HCT116 (cell line): ENCODE measurements around the gene WDR82. TPM values are rescaled to one million over a fixed set of nuclear protein-coding genes. Genes with fewer than 3 reads are reported as not detected.

Experiments
- ATAC-seq: fragments of 200-7000 bp; cut with Tn5 transposase; 2 replicates; pipeline ENCODE4 v1.9.1; 2020; ENCODE audit warnings: mild to moderate bottlenecking, moderate library complexity
- BruUV-seq: library from RNA; stranded (reverse); fragments of 400-500 nt; replicated peaks from 2 replicates; lab custom pipeline; 2021; lab: Mats Ljungman, UMichigan
- CTCF ChIA-PET: fragments of 300-600 bp; sonication (Branson Sonifier 250); formaldehyde crosslinking; loops from one replicate; lab custom pipeline; 2021; ENCODE audit warnings: antibody characterized with exemption; lab: Charles Lee
- POLR2A ChIA-PET: fragments of 300-600, 350-600 bp; sonication (Branson Sonifier 250); formaldehyde crosslinking; loops from one replicate; lab custom pipeline; 2021; ENCODE audit warnings: antibody characterized with exemption; lab: Charles Lee
- RAD21 ChIA-PET, 2 experiments: fragments of 300-600 bp; sonication (Branson Sonifier 250); formaldehyde crosslinking; loops; one replicate each; lab custom pipeline; 2023; ENCODE audit warnings: low total read pairs in 2 of 2; ENCODE audit not compliant: uncharacterized antibody in 2 of 2, unreplicated experiment in 2 of 2, low non-redundant PET in 1 of 2; lab: Charles Lee
- DNase-seq: peaks from one replicate; pipeline ENCODE4 v3.0.0-alpha.2; 2010; ENCODE audit warnings: low read depth, low spot score
- H2AFZ ChIP-seq: fragments of 200-600 bp; shearing (Covaris generic), sonication (generic); 2 replicates; pipeline ENCODE4 v1.6.1; 2017; ENCODE audit warnings: low read depth, mixed run types, mixed read lengths, antibody characterized with exemption, low read length; ENCODE audit not compliant: poor library complexity, severe bottlenecking
- H3K27ac ChIP-seq: 2 replicates; pipeline ENCODE4 v1.5.1; 2012; ENCODE audit warnings: low read depth, low read length
- H3K27me3 ChIP-seq: fragments of 200-600 bp; sonication (generic); 2 replicates; pipeline ENCODE4 v1.6.1; 2016; ENCODE audit warnings: mixed run types, low read length, mixed read lengths; ENCODE audit not compliant: insufficient read depth
- H3K36me3 ChIP-seq, 2 experiments: fragments of 200-500 bp in 1 of 2; fragments of 200-600 bp in 1 of 2; sonication (Bioruptor generic) in 1 of 2; sonication (generic) in 1 of 2; 2 replicates each; pipeline versions ENCODE4 v1.5.1 to v1.6.1; 2014 to 2016; ENCODE audit warnings: low read length in 2 of 2, inconsistent platforms in 1 of 2, mixed read lengths in 1 of 2, mixed run types in 1 of 2; ENCODE audit not compliant: insufficient read depth in 2 of 2, control insufficient read depth in 1 of 2
- H3K4me1 ChIP-seq, 2 experiments: fragments of 200-600 bp in 1 of 2; sonication (generic) in 1 of 2; 2 replicates each; pipeline versions ENCODE4 v1.5.1 to v1.6.1; 2012 to 2017; ENCODE audit warnings: low read length in 2 of 2, inconsistent platforms in 1 of 2, mild to moderate bottlenecking in 1 of 2, mixed read lengths in 1 of 2, mixed run types in 1 of 2, moderate library complexity in 1 of 2; ENCODE audit not compliant: insufficient read depth in 2 of 2, control insufficient read depth in 1 of 2
- H3K4me2 ChIP-seq: fragments of 200-600 bp; sonication (generic); 2 replicates; pipeline ENCODE4 v1.6.1; 2017; ENCODE audit warnings: mixed run types, low read length, mixed read lengths
- H3K4me3 ChIP-seq, 2 experiments: fragments of 200-600 bp in 1 of 2; sonication (generic) in 1 of 2; replicated peaks in 1 of 2; 2 replicates each; pipeline ENCODE4 v1.5.1; 2011 to 2016; ENCODE audit warnings: low read length in 2 of 2, control low read depth in 1 of 2, low read depth in 1 of 2, mild to moderate bottlenecking in 1 of 2, mixed read lengths in 1 of 2, mixed run types in 1 of 2
- H3K79me2 ChIP-seq: fragments of 200-600 bp; sonication (generic); 2 replicates; pipeline ENCODE4 v1.6.1; 2017; ENCODE audit warnings: mild to moderate bottlenecking, mixed run types, low read length, moderate library complexity, mixed read lengths; ENCODE audit not compliant: insufficient read depth
- H3K9ac ChIP-seq: fragments of 200-600 bp; sonication (generic); 2 replicates; pipeline ENCODE4 v1.6.1; 2016; ENCODE audit warnings: low read length, mixed read lengths
- H3K9me2 ChIP-seq: fragments of 200-600 bp; sonication (generic), shearing (Covaris generic); 2 replicates; pipeline ENCODE4 v1.6.1; 2017; ENCODE audit warnings: mixed run types, mild to moderate bottlenecking, moderate library complexity; ENCODE audit not compliant: insufficient read depth
- H3K9me3 ChIP-seq, 2 experiments: fragments of 200-500 bp in 1 of 2; fragments of 200-600 bp in 1 of 2; sonication (Bioruptor generic) in 1 of 2; sonication (generic) in 1 of 2; 2 replicates each; pipeline ENCODE4 v1.6.1; 2014 to 2017; ENCODE audit warnings: low read length in 2 of 2, mixed read lengths in 2 of 2, inconsistent platforms in 1 of 2, low read depth in 1 of 2, mild to moderate bottlenecking in 1 of 2, mixed run types in 1 of 2, moderate library complexity in 1 of 2; ENCODE audit not compliant: control insufficient read depth in 1 of 2, insufficient read depth in 1 of 2
- H4K20me1 ChIP-seq: fragments of 200-600 bp; sonication (generic), shearing (Covaris generic); 2 replicates; pipeline ENCODE4 v1.6.1; 2017; ENCODE audit warnings: mixed run types, mild to moderate bottlenecking, moderate library complexity; ENCODE audit not compliant: insufficient read depth
- CBX3 ChIP-seq: IDR thresholded peaks from 2 replicates; pipeline ENCODE4 v1.6.1; 2012; ENCODE audit warnings: low read depth
- CTCF ChIP-seq, 3 experiments: fragments of 200-600 bp in 1 of 3; sonication (generic) in 1 of 3; IDR thresholded peaks in 2 of 3; conservative IDR thresholded peaks in 1 of 3; 2 replicates each; pipeline ENCODE4 v1.5.1; 2012 to 2017; ENCODE audit warnings: low read depth in 2 of 3, low read length in 2 of 3, antibody characterized with exemption in 1 of 3, borderline replicate concordance in 1 of 3, control low read depth in 1 of 3, mild to moderate bottlenecking in 1 of 3, mixed read lengths in 1 of 3, mixed run types in 1 of 3, moderate library complexity in 1 of 3; ENCODE audit not compliant: insufficient read depth in 1 of 3
- ELF1 ChIP-seq: IDR thresholded peaks from 2 replicates; pipeline ENCODE4 v1.6.1; 2012; ENCODE audit warnings: low read depth, borderline replicate concordance
- POLR2A ChIP-seq: IDR thresholded peaks from 2 replicates; pipeline ENCODE4 v1.7.0; 2011; ENCODE audit warnings: borderline replicate concordance; ENCODE audit not compliant: insufficient read depth, insufficient read length; ENCODE audit errors: extremely low read depth
- POLR2AphosphoS5 ChIP-seq: IDR thresholded peaks from 2 replicates; pipeline ENCODE4 v1.6.1; 2011; ENCODE audit warnings: mild to moderate bottlenecking, low read depth, low read length, moderate library complexity
- YY1 ChIP-seq: IDR thresholded peaks from 2 replicates; pipeline ENCODE4 v1.6.1; 2011; ENCODE audit warnings: low read length, low read depth, moderate library complexity, mild to moderate bottlenecking; ENCODE audit not compliant: insufficient replicate concordance; ENCODE audit errors: extremely low read depth
- ZFX ChIP-seq: fragments of 450-650 bp; IDR thresholded peaks from 2 replicates; pipeline ENCODE4 v1.6.1; 2017
- intact Hi-C: fragments of 100-400 bp; cut with micrococcal nuclease; formaldehyde crosslinking; loops from 2 replicates; pipeline ENCODE4 v1.10.0; 2022
- total RNA-seq: library from RNA; stranded (reverse); gene quantifications from one replicate; pipeline ENCODE4 v1.2.1, GENCODE V29; 2021; ENCODE audit not compliant: unreplicated experiment

WDR82 gene
- total RNA-seq, 1 experiment from 2014 or later, result 89.7 TPM

GRCh38 chr3:52240059-52240885 is 38.2 kb downstream of the WDR82 start:
- BruUV-seq, result no TSS peak
- peak; percentile 67 for DNase-seq
- TF ChIP-seq POLR2AphosphoS5, result peak; percentile 91
- TF ChIP-seq CBX3, result no peak
- no peaks in the 10 kb centered on the region for H3K36me3 ChIP-seq
- POLR2A ChIA-PET, result interaction anchor here (0.6 to 3.9 kb wide), 10 partner anchors 9 to 148 kb away, joined by 3 to 18 read pairs (median 4); partner anchors contain the start of genes GLYCTK, POC1A and WDR82
- no peaks in the 10 kb centered on the region for H4K20me1 ChIP-seq
- no peaks in the 10 kb centered on the region for H3K9me2 ChIP-seq
- peaks cover 29% of the 10 kb centered on the region for H3K79me2 ChIP-seq
- H2AFZ ChIP-seq, result no peak overlapping the region
- peak; percentile 26 for ATAC-seq
- intact Hi-C loops, result no loop called here
- peak overlapping the region; percentile 84 for H3K4me2 ChIP-seq
- H3K27me3 ChIP-seq, result no peaks in the 10 kb centered on the region
- CTCF ChIA-PET, result interaction anchor here (0.9 to 1.8 kb wide), 8 partner anchors 8 to 267 kb away, joined by 3 to 8 read pairs (median 4); partner anchors contain the start of genes ABHD14B and WDR82
- RAD21 ChIA-PET, result no interaction called here
- peaks cover 0 to 4% of the 10 kb centered on the region in 2 experiments; a peak in 1 of 4 replicates for H3K9me3 ChIP-seq
- peak overlapping the region; percentile 98 for H3K27ac ChIP-seq
- peaks cover 49 to 60% of the 10 kb centered on the region in 2 experiments for H3K4me1 ChIP-seq
- H3K4me3 ChIP-seq, result peak overlapping the region; percentile 87 to 93
- peak overlapping the region; percentile 87 for H3K9ac ChIP-seq

DNA sequence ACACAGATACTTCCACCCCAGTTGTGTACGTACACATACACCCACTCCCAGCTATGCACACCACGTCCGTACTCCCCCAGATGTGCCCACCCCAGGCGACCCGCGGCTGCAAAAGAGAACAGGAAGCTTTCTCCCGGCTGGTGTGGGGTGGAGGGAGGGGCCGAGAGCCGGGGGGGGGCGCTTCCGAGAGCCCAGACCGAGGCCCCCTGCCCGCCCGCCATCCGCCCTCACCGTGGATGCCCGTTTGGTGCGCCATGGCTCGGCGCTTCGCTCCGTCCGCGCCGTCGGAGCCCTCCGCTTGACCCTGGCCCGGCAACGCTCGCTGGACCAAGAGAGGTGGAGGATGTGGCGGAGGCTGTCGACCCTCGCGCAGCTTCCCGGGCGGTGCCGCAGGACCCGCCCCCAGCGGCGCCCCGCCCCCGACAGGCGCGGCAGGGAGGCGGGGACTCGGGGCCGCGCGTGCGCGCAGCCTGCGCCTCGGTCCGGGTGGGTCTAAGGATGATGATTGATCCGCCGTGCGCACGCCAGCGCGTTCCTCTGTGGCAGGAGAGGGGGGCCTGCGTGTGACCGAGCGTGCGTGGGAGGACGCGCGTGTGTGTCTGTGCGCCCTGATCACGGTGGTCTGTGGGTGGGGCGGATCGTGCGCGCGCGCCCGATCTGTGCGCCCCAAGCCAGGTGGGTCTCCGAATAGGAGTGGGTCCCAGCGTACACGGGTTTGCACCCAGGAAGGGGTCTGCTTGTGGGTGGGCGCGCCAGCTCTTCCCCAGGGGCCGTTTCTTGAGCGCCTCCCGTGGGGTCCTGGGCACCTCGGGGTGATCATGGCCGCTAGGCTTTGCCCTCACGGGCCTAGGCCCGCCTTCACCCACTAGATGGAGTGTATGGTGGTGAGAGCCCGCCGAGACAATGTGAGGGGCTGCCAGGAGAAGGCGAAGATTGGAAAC is 39.4 kb downstream of the WDR82 start, which contains the start of gene TWF2:
TSS of gene TWF2 (minus strand) at position 398 of the 941 bp plus-strand sequence. CDS start at position 256, 142 bp downstream.
- ChIA-PET RAD21 (interaction anchor here in 1 of 2 experiments (0.7 to 0.8 kb wide), 2 partner anchors 18 to 1472 kb away, joined by 3 read pairs; no protein-coding TSS in a partner anchor), POLR2A (interaction anchor here (1.0 to 2.6 kb wide), 3 partner anchors 40 to 100 kb away, joined by 3 to 11 read pairs (median 3); partner anchors contain the start of gene WDR82), CTCF (interaction anchor here (1.1 to 3.1 kb wide), 2 partner anchors 19 to 207 kb away, joined by 3 to 18 read pairs; no protein-coding TSS in a partner anchor)
- TSS peak; percentile 86 for BruUV-seq
- H3K9ac ChIP-seq, result peak within 1 kb of the TSS; percentile 87
- peak within 1 kb of the TSS; percentile 87 to 93 for H3K4me3 ChIP-seq
- no peak within 1 kb of the TSS for H2AFZ ChIP-seq
- H4K20me1 ChIP-seq, result no peaks in the 10 kb centered on the region
- ATAC-seq (peak; percentile 76), DNase-seq (peak; percentile 31)
- peaks cover 38 to 47% of the 10 kb centered on the region in 2 experiments for H3K4me1 ChIP-seq
- no peaks in the 10 kb centered on the region for H3K27me3 ChIP-seq
- peaks cover 0 to 4% of the 10 kb centered on the region in 2 experiments; a peak in 1 of 4 replicates for H3K9me3 ChIP-seq
- H3K4me2 ChIP-seq, result peak within 1 kb of the TSS; percentile 84
- peak; percentile 88 for TF ChIP-seq POLR2AphosphoS5
- TF ChIP-seq POLR2A, result peak; percentile 79
- no peak for TF ChIP-seq ELF1
- TF ChIP-seq ZFX, result peak; percentile 78; the same call in 1 of the 2 replicates
- TF ChIP-seq YY1, result peak; percentile 80
- peak in 2 of 3 experiments; percentile 38 to 50; a peak in 3 of 6 replicates for TF ChIP-seq CTCF (IDR thresholded peaks at IDR 0.05 in 2 of 3, conservative IDR thresholded peaks at IDR 0.05 in 1 of 3; ENCODE audit: borderline replicate concordance in 1 of 3, insufficient read depth in 1 of 3, low read depth in 2 of 3, low read length in 2 of 3)
- no peaks in the 10 kb centered on the region; a peak in 1 of 4 replicates for H3K36me3 ChIP-seq
- H3K27ac ChIP-seq, result peak within 1 kb of the TSS; percentile 98
- intact Hi-C loops, result loop anchor here (2.0 kb wide), 1 partner anchor 38 kb away; no protein-coding TSS in a partner anchor
- peaks cover 29% of the 10 kb centered on the region for H3K79me2 ChIP-seq
- H3K9me2 ChIP-seq, result no peaks in the 10 kb centered on the region
